Measurements from ENCODE around the gene ZDHHC6. TPM values are rescaled to one million over a fixed set of nuclear protein-coding genes. Genes with fewer than 3 reads are reported as not detected.

ZDHHC6 gene
- total and polyA plus RNA-seq, 2 of the 8 experiments (the other 6 are each of a cell fraction or from before 2014, with no cell fraction given): 13.6 to 27.4 TPM

DNA sequence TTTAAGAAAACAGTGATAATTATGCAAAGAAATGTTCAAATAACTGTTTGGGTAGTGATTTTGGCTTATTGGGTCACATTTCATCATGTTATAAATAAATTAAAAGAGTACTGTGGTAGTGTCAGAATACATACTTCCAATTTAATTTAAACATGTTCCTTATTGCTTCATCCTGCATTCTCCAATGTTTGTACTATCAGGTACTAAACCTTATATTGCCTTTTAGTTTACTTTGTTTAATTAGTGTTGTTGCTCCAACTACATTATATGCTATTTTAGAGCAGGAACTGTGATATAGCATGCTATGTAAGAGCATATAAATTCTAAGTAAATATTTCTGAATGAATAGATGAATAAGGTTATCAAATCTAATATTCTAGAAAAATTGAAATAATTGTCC is 41.2 kb upstream of the ZDHHC6 start:
- CTCF ChIA-PET (ENCODE audit: partially characterized antibody): interaction anchor here (0.9 to 1.4 kb wide), 3 partner anchors 12 to 24 kb away, joined by 3 to 4 read pairs (median 3); no protein-coding TSS in a partner anchor
- Histone ChIP-seq H3K4me2 (ENCODE audit: insufficient read depth in 1 of 2, low read depth in 2 of 2, low read length in 2 of 2) (no peak overlapping the region), H3K9me3 (ENCODE audit: insufficient read depth in 2 of 2, low read depth in 1 of 2, low read length in 1 of 2) (no peaks in the 10 kb centered on the region), H3K56ac (replicated peaks; ENCODE audit: insufficient read length, low read depth, low read length) (no peak overlapping the region), H3K23ac (ENCODE audit: insufficient read length) (no peak overlapping the region), H2BK15ac (ENCODE audit: low read length) (no peak overlapping the region), H4K91ac (replicated peaks; ENCODE audit: insufficient read length, low read length) (no peak overlapping the region), H4K20me1 (replicated peaks in 1 of 2; ENCODE audit: control insufficient read depth in 1 of 2, insufficient read depth in 2 of 2, low read length in 2 of 2) (no peaks in the 10 kb centered on the region), H3K79me1 (ENCODE audit: low read depth, low read length) (no peaks in the 10 kb centered on the region; the same call in 1 of the 2 replicates), H3K36me3 (ENCODE audit: control insufficient read depth in 2 of 4, insufficient read depth in 4 of 4, low read length in 3 of 4) (no peaks in the 10 kb centered on the region), H3K4me1 (replicated peaks in 1 of 4; ENCODE audit: control insufficient read depth in 3 of 4, insufficient read depth in 4 of 4, low read length in 3 of 4) (peaks cover 0 to 2% (median 0%) of the 10 kb centered on the region in 4 experiments; a peak in 1 of 7 replicates), H3K4me3 (ENCODE audit: extremely low read depth in 1 of 4, insufficient read depth in 2 of 4, low read depth in 3 of 4, low read length in 4 of 4) (no peak overlapping the region), H3K79me2 (ENCODE audit: control insufficient read depth in 1 of 2, insufficient read depth in 2 of 2, low read length in 2 of 2) (no peaks in the 10 kb centered on the region), H3K14ac (ENCODE audit: insufficient read length) (no peak overlapping the region), H2BK20ac (ENCODE audit: low read length) (no peak overlapping the region), H4K5ac (ENCODE audit: insufficient read length, low read depth, low read length) (no peak overlapping the region), H3K18ac (ENCODE audit: extremely low read depth, low read length) (no peak overlapping the region), H2BK5ac (ENCODE audit: low read depth, low read length) (no peak overlapping the region), H2AFZ (ENCODE audit: low read length) (no peak overlapping the region), H3K4ac (replicated peaks; ENCODE audit: insufficient read length, low read depth, low read length) (no peak overlapping the region), H3K9ac (replicated peaks in 1 of 4; ENCODE audit: extremely low read depth in 1 of 4, low read depth in 3 of 4, low read length in 3 of 4) (no peak overlapping the region), H3K27ac (ENCODE audit: low read depth, low read length) (no peak overlapping the region), H3K23me2 (ENCODE audit: low read depth, low read length) (no peaks in the 10 kb centered on the region), H4K8ac (ENCODE audit: extremely low read depth, insufficient read depth, low read length) (no peak overlapping the region), H2BK12ac (ENCODE audit: low read depth, low read length) (no peak overlapping the region), H2BK120ac (replicated peaks; ENCODE audit: low read depth, low read length) (no peak overlapping the region), H3K27me3 (replicated peaks in 1 of 4; ENCODE audit: control insufficient read depth in 3 of 4, extremely low read depth in 1 of 4, insufficient read depth in 3 of 4, low read length in 3 of 4) (no peaks in the 10 kb centered on the region), H2AK5ac (ENCODE audit: low read depth, low read length) (no peak overlapping the region)
- POLR2A ChIA-PET (ENCODE audit: partially characterized antibody): no interaction called here
- no peak for FAIRE-seq
- no peak for DNase-seq (ENCODE audit: low read depth in 1 of 2, low spot score in 2 of 2)
- no peak for TF ChIP-seq ATF2 (IDR thresholded peaks at IDR 0.05; ENCODE audit: low read length)
- no peak for TF ChIP-seq EP300 (IDR thresholded peaks at IDR 0.05; ENCODE audit: borderline replicate concordance in 1 of 2, low read depth in 2 of 2, low read length in 2 of 2)
- no peak for TF ChIP-seq TCF12 (IDR thresholded peaks at IDR 0.05; ENCODE audit: low read depth, low read length)
- no peak for TF ChIP-seq TAF7 (optimal IDR thresholded peaks at IDR 0.05; ENCODE audit: borderline replicate concordance, low read depth, low read length)
- TF ChIP-seq BCL11A (IDR thresholded peaks at IDR 0.05; ENCODE audit: low read depth in 2 of 2, low read length in 2 of 2): no peak
- TF ChIP-seq SP4 (IDR thresholded peaks at IDR 0.05; ENCODE audit: low read length): no peak
- no peak for TF ChIP-seq RAD21 (IDR thresholded peaks at IDR 0.05 in 1 of 2, conservative IDR thresholded peaks at IDR 0.05 in 1 of 2; ENCODE audit: low read depth in 2 of 2, low read length in 2 of 2)
- no peak for TF ChIP-seq GABPA (IDR thresholded peaks at IDR 0.05; ENCODE audit: borderline replicate concordance, insufficient read depth, low read length)
- TF ChIP-seq ATF3 (IDR thresholded peaks at IDR 0.05; ENCODE audit: insufficient read depth, low read depth, low read length): no peak
- TF ChIP-seq NANOG (IDR thresholded peaks at IDR 0.05; ENCODE audit: insufficient read depth, low read depth, low read length, poor library complexity, severe bottlenecking): no peak
- TF ChIP-seq EZH2 (IDR thresholded peaks at IDR 0.05; ENCODE audit: low read depth, low read length, severe bottlenecking): no peak
- no peak for TF ChIP-seq RBBP5 (IDR thresholded peaks at IDR 0.05; ENCODE audit: borderline replicate concordance, low read depth, low read length)

Data from H1 (cell line).